ENCODE data around the gene REXO5. TPM values are rescaled to one million over a fixed set of nuclear protein-coding genes. Genes with fewer than 3 reads are reported as not detected.
A peak's percentile ranks its signal among the peaks of the same experiment; 100 is the strongest.

The REXO5 gene
- total and polyA plus RNA-seq, 2 donors (not counting 3 experiments of a cell fraction or from before 2014, with no cell fraction given): 2.3 to 11.5 TPM

GRCh38 chr16:20868890-20869289 lies 62.6 kb downstream of the REXO5 start:
- no TSS peak for BruUV-seq (replicated peaks)
- peak; percentile 74 for DNase-seq (ENCODE audit: low read depth, low spot score)
- H3K9ac ChIP-seq (replicated peaks; ENCODE audit: extremely low read depth, insufficient read depth, low read length): no peak overlapping the region
- H3K4me3 ChIP-seq (replicated peaks in 1 of 3; ENCODE audit: insufficient read depth in 1 of 3, low read depth in 1 of 3, low read length in 3 of 3): no peak overlapping the region
- CTCF ChIA-PET: interaction anchor here (0.6 to 6.4 kb wide), 7 partner anchors 15 to 131 kb away, joined by 3 to 37 read pairs (median 4); partner anchors contain the start of genes ERI2 and REXO5
- no peaks in the 10 kb centered on the region for H3K27me3 ChIP-seq (ENCODE audit: control insufficient read depth in 2 of 2, insufficient read depth in 2 of 2, low read length in 2 of 2)
- POLR2A ChIA-PET: interaction anchor here (0.6 to 0.7 kb wide), 3 partner anchors 15 to 32 kb away, joined by 3 to 4 read pairs (median 3); partner anchors contain the start of genes DCUN1D3 and LYRM1
- H3K4me1 ChIP-seq (ENCODE audit: control insufficient read depth, extremely low read depth, insufficient read depth, low read length): peaks cover 73% of the 10 kb centered on the region
- H2AFZ ChIP-seq (ENCODE audit: low read depth, low read length): no peak overlapping the region
- peak overlapping the region; percentile 8 for H3K27ac ChIP-seq (ENCODE audit: insufficient read depth, low read depth, low read length)
- peak overlapping the region; percentile 19 for H3K4me2 ChIP-seq (ENCODE audit: insufficient read depth, low read length)
- peaks cover 88% of the 10 kb centered on the region for H3K79me2 ChIP-seq (ENCODE audit: control insufficient read depth, insufficient read depth, low read length)
- H3K36me3 ChIP-seq (ENCODE audit: control insufficient read depth in 2 of 2, extremely low read depth in 1 of 2, insufficient read depth in 2 of 2, low read length in 2 of 2): no peaks in the 10 kb centered on the region
- intact Hi-C loops (cut with micrococcal nuclease) (loop anchor here (1.0 to 5.0 kb wide), 2 partner anchors 9 to 213 kb away; no protein-coding TSS in a partner anchor), dilution Hi-C loops (cut with MboI; ENCODE audit: extremely low pct_ligation_motif_present, low sequenced_read_pairs) (no loop called here)
- H3K9me3 ChIP-seq (replicated peaks; ENCODE audit: control insufficient read depth, insufficient read depth, low read length): no peaks in the 10 kb centered on the region
- FAIRE-seq: peak; percentile 73
- TF ChIP-seq FOS (IDR thresholded peaks at IDR 0.05; ENCODE audit: borderline replicate concordance, insufficient read depth, low read length) (no peak), GATA2 (IDR thresholded peaks at IDR 0.05; ENCODE audit: insufficient read depth, insufficient read length, low read depth, low read length) (no peak), JUN (IDR thresholded peaks at IDR 0.05; ENCODE audit: borderline replicate concordance, insufficient read depth, insufficient read length, low read depth) (no peak), MAX (IDR thresholded peaks at IDR 0.05; ENCODE audit: insufficient read depth, insufficient read length) (no peak), POLR2A (IDR thresholded peaks at IDR 0.05; ENCODE audit: low read depth, low read length) (no peak), EZH2 (IDR thresholded peaks at IDR 0.05; ENCODE audit: borderline replicate concordance, low read depth, low read length, severe bottlenecking) (no peak)
- H4K20me1 ChIP-seq (replicated peaks; ENCODE audit: control insufficient read depth, extremely low read depth, insufficient read depth, low read length): peaks cover 5% of the 10 kb centered on the region
- H3K9me1 ChIP-seq (replicated peaks; ENCODE audit: control insufficient read depth, extremely low read depth, insufficient read depth, low read length): no peaks in the 10 kb centered on the region

Data from endothelial cell of umbilical vein (primary cell).